ENCODE data around the gene BICC1.

Gene BICC1, protein sequence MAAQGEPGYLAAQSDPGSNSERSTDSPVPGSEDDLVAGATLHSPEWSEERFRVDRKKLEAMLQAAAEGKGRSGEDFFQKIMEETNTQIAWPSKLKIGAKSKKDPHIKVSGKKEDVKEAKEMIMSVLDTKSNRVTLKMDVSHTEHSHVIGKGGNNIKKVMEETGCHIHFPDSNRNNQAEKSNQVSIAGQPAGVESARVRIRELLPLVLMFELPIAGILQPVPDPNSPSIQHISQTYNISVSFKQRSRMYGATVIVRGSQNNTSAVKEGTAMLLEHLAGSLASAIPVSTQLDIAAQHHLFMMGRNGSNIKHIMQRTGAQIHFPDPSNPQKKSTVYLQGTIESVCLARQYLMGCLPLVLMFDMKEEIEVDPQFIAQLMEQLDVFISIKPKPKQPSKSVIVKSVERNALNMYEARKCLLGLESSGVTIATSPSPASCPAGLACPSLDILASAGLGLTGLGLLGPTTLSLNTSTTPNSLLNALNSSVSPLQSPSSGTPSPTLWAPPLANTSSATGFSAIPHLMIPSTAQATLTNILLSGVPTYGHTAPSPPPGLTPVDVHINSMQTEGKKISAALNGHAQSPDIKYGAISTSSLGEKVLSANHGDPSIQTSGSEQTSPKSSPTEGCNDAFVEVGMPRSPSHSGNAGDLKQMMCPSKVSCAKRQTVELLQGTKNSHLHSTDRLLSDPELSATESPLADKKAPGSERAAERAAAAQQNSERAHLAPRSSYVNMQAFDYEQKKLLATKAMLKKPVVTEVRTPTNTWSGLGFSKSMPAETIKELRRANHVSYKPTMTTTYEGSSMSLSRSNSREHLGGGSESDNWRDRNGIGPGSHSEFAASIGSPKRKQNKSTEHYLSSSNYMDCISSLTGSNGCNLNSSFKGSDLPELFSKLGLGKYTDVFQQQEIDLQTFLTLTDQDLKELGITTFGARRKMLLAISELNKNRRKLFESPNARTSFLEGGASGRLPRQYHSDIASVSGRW
- total RNA-seq, result 0 to 0.09 (median 0) reads per million in 3 donors

DNA sequence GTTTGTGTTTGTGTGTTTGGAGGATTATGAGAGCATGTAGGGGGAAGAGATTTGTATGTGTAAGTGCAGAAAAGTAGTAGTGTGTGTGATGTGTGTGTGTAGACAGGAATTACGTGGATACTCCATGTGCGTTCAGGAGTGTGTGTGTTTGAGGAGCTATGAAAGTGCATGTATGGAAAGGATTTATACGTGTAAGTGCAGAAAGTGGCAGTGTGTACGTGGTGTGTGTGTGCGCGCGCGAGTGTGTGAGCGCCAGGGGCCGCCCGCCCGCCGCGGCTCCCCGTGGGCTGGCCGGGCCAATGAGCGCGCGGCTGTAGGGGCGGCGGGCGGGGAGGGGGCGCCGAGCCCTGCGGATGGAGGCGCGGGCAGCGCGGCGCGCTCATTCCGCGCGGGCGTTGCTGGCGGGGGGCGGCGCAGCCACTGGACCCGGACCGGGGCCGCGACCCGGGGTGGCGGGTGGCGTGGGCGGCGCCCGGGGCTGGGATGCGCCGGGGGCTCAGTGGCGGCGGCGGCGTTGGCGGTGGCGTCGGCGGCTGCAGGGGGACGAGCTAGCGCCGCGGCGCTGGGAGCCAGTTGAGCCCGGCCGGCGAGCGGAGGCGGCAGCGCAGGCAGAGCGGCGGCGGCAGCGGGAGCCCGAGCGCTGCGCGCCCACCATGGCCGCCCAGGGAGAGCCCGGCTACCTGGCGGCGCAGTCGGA is at the start of gene BICC1:
TSS of gene BICC1 (plus strand) at position 382 of the 697 bp plus-strand sequence. CDS start at position 654, 272 bp downstream.
- no peaks in the 10 kb centered on the region for H3K36me3 ChIP-seq (ENCODE audit: control insufficient read depth, insufficient read depth, low read length)

DNA sequence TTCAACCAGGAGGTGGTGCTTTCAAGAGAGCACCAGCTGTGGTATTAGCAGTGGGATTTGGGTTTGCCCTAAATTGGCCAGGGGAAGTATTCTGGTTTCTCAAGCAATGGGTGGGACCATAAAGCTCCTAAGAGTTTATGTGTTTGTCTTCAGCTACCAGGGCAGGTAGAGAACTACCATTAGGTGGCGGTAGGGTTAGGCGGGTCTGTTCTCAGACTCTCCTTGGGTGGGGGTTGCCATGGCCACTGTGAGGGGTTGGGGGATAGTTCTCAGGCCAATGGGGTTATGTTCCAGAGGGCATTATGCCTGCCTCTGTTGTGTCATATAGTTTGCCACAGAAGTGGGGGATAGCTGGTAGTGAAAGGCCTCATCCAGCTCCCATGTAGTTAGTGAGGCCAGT is 47.7 kb upstream of the BICC1 start:
- Histone ChIP-seq H3K36me3 (ENCODE audit: control insufficient read depth, insufficient read depth, low read length) (no peaks in the 10 kb centered on the region), H3K27ac (ENCODE audit: insufficient read depth, low read length, poor library complexity, severe bottlenecking) (no peak overlapping the region), H3K9me3 (ENCODE audit: control insufficient read depth, low read length) (no peaks in the 10 kb centered on the region), H3K27me3 (replicated peaks; ENCODE audit: control insufficient read depth, insufficient read depth, low read length, poor library complexity, severe bottlenecking) (no peaks in the 10 kb centered on the region), H3K4me3 (ENCODE audit: insufficient read depth, low read depth, low read length, poor library complexity, severe bottlenecking) (no peak overlapping the region), H3K4me1 (ENCODE audit: control insufficient read depth, insufficient read depth, low read length, poor library complexity, severe bottlenecking) (no peaks in the 10 kb centered on the region)
- no peak for DNase-seq

More for the DNA sequence above, at the start of gene BICC1:
- Histone ChIP-seq H3K27ac (ENCODE audit: insufficient read depth, low read length, poor library complexity, severe bottlenecking) (no peak within 1 kb of the TSS), H3K27me3 (replicated peaks; ENCODE audit: control insufficient read depth, insufficient read depth, low read length, poor library complexity, severe bottlenecking) (peaks cover 11% of the 10 kb centered on the region), H3K9me3 (ENCODE audit: control insufficient read depth, low read length) (no peaks in the 10 kb centered on the region), H3K4me1 (ENCODE audit: control insufficient read depth, insufficient read depth, low read length, poor library complexity, severe bottlenecking) (no peaks in the 10 kb centered on the region), H3K4me3 (ENCODE audit: insufficient read depth, low read depth, low read length, poor library complexity, severe bottlenecking) (peak within 1 kb of the TSS; percentile 28)
- DNase-seq, result no peak

DNA sequence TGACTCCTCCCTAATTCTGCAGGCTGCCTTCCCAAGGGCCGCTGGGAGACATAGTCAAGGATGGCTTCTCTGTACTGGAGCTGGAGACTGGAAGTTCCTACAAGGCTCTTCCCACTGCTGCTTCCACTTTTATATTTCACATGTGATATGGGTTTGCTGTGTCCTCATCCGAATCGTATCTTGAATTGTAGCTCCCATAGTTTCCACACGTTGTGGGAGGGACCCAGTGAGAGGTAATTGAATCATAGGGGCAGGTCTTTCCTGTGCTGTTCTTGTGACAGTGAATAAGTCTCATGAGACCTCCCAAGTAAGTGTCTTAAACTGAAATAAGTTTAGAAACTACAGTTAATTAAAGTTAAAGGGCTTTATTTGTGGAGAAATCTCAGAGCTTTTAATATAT is 47.0 kb upstream of the BICC1 start:
- Histone ChIP-seq H3K36me3 (ENCODE audit: control insufficient read depth, insufficient read depth, low read length) (no peaks in the 10 kb centered on the region), H3K4me3 (ENCODE audit: insufficient read depth, low read depth, low read length, poor library complexity, severe bottlenecking) (no peak overlapping the region), H3K9me3 (ENCODE audit: control insufficient read depth, low read length) (no peaks in the 10 kb centered on the region), H3K27me3 (replicated peaks; ENCODE audit: control insufficient read depth, insufficient read depth, low read length, poor library complexity, severe bottlenecking) (no peaks in the 10 kb centered on the region), H3K4me1 (ENCODE audit: control insufficient read depth, insufficient read depth, low read length, poor library complexity, severe bottlenecking) (no peaks in the 10 kb centered on the region), H3K27ac (ENCODE audit: insufficient read depth, low read length, poor library complexity, severe bottlenecking) (no peak overlapping the region)
- DNase-seq, result no peak

- Histone ChIP-seq H3K4me3 (ENCODE audit: insufficient read depth, low read depth, low read length, poor library complexity, severe bottlenecking) (no peak overlapping the region), H3K27me3 (replicated peaks; ENCODE audit: control insufficient read depth, insufficient read depth, low read length, poor library complexity, severe bottlenecking) (peaks cover 4% of the 10 kb centered on the region), H3K4me1 (ENCODE audit: control insufficient read depth, insufficient read depth, low read length, poor library complexity, severe bottlenecking) (no peaks in the 10 kb centered on the region), H3K36me3 (ENCODE audit: control insufficient read depth, insufficient read depth, low read length) (no peaks in the 10 kb centered on the region), H3K27ac (ENCODE audit: insufficient read depth, low read length, poor library complexity, severe bottlenecking) (no peak overlapping the region), H3K9me3 (ENCODE audit: control insufficient read depth, low read length) (no peaks in the 10 kb centered on the region)
- DNase-seq, result no peak
Observed at GRCh38 chr10:58467931-58468635, 44.6 kb upstream of the BICC1 start.

GRCh38 chr10:58473976-58474375 is 38.7 kb upstream of the BICC1 start:
- no peaks in the 10 kb centered on the region for H3K9me3 ChIP-seq (ENCODE audit: control insufficient read depth, low read length)
- H3K36me3 ChIP-seq (ENCODE audit: control insufficient read depth, insufficient read depth, low read length), result no peaks in the 10 kb centered on the region
- no peaks in the 10 kb centered on the region for H3K4me1 ChIP-seq (ENCODE audit: control insufficient read depth, insufficient read depth, low read length, poor library complexity, severe bottlenecking)
- no peak overlapping the region for H3K27ac ChIP-seq (ENCODE audit: insufficient read depth, low read length, poor library complexity, severe bottlenecking)
- H3K27me3 ChIP-seq (replicated peaks; ENCODE audit: control insufficient read depth, insufficient read depth, low read length, poor library complexity, severe bottlenecking), result peaks cover 4% of the 10 kb centered on the region
- no peak overlapping the region for H3K4me3 ChIP-seq (ENCODE audit: insufficient read depth, low read depth, low read length, poor library complexity, severe bottlenecking)
- DNase-seq, result no peak

GRCh38 chr10:58475322-58476277 is 37.1 kb upstream of the BICC1 start:
- H3K27me3 ChIP-seq (replicated peaks; ENCODE audit: control insufficient read depth, insufficient read depth, low read length, poor library complexity, severe bottlenecking), result peaks cover 4% of the 10 kb centered on the region
- no peak overlapping the region for H3K27ac ChIP-seq (ENCODE audit: insufficient read depth, low read length, poor library complexity, severe bottlenecking)
- no peak for DNase-seq
- no peaks in the 10 kb centered on the region for H3K36me3 ChIP-seq (ENCODE audit: control insufficient read depth, insufficient read depth, low read length)
- no peak overlapping the region for H3K4me3 ChIP-seq (ENCODE audit: insufficient read depth, low read depth, low read length, poor library complexity, severe bottlenecking)
- no peaks in the 10 kb centered on the region for H3K9me3 ChIP-seq (ENCODE audit: control insufficient read depth, low read length)
- H3K4me1 ChIP-seq (ENCODE audit: control insufficient read depth, insufficient read depth, low read length, poor library complexity, severe bottlenecking), result no peaks in the 10 kb centered on the region

DNA sequence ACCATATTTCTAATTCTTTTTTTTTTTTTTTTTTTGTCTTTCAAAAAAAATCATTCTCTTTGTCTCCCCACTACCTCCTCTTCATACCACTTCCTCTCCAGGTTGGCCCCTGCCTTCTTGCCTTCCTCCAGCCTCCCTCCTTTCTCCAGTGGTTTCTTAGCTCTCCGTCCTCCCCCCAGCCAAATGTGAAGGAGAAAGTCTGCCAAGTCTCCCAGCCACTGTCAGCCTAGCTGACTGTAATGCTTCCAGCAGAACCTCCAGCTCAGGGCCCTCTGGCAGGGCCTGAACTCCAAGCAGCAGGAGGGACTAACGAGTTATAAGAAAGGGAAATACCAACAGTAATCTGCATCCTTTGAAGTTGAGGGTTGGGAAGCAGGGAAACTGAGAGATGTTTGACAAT is 35.5 kb upstream of the BICC1 start:
- Histone ChIP-seq H3K27me3 (replicated peaks; ENCODE audit: control insufficient read depth, insufficient read depth, low read length, poor library complexity, severe bottlenecking) (no peaks in the 10 kb centered on the region), H3K27ac (ENCODE audit: insufficient read depth, low read length, poor library complexity, severe bottlenecking) (no peak overlapping the region), H3K36me3 (ENCODE audit: control insufficient read depth, insufficient read depth, low read length) (no peaks in the 10 kb centered on the region), H3K4me1 (ENCODE audit: control insufficient read depth, insufficient read depth, low read length, poor library complexity, severe bottlenecking) (no peaks in the 10 kb centered on the region), H3K9me3 (ENCODE audit: control insufficient read depth, low read length) (no peaks in the 10 kb centered on the region), H3K4me3 (ENCODE audit: insufficient read depth, low read depth, low read length, poor library complexity, severe bottlenecking) (no peak overlapping the region)
- no peak for DNase-seq

GRCh38 chr10:58477902-58478301 is 34.8 kb upstream of the BICC1 start:
- no peaks in the 10 kb centered on the region for H3K9me3 ChIP-seq (ENCODE audit: control insufficient read depth, low read length)
- H3K36me3 ChIP-seq (ENCODE audit: control insufficient read depth, insufficient read depth, low read length), result no peaks in the 10 kb centered on the region
- H3K27ac ChIP-seq (ENCODE audit: insufficient read depth, low read length, poor library complexity, severe bottlenecking), result no peak overlapping the region
- no peak for DNase-seq
- no peaks in the 10 kb centered on the region for H3K27me3 ChIP-seq (replicated peaks; ENCODE audit: control insufficient read depth, insufficient read depth, low read length, poor library complexity, severe bottlenecking)
- H3K4me1 ChIP-seq (ENCODE audit: control insufficient read depth, insufficient read depth, low read length, poor library complexity, severe bottlenecking), result no peaks in the 10 kb centered on the region
- H3K4me3 ChIP-seq (ENCODE audit: insufficient read depth, low read depth, low read length, poor library complexity, severe bottlenecking), result no peak overlapping the region
